GM12878 (cell line): Measurements from ENCODE around the gene IHH.

Experiments
- ESRRA ChIP-seq: IDR thresholded peaks from 2 replicates; pipeline ENCODE4 v1.6.1; 2012; ENCODE audit warnings: mild to moderate bottlenecking, low read length, improper control_type of control experiment
- POLR2A ChIP-seq: IDR thresholded peaks from 2 replicates; pipeline ENCODE4 v1.6.1; 2011; ENCODE audit warnings: low read depth, mild to moderate bottlenecking, low read length
- TF ChIP-seq, protein P1 (sequence below), 3 experiments: IDR thresholded peaks in 2 of 3; conservative IDR thresholded peaks in 1 of 3; 2 replicates each; pipeline ENCODE4 v1.5.1; 2011; ENCODE audit warnings: low read depth in 3 of 3, low read length in 3 of 3, mild to moderate bottlenecking in 3 of 3, control low read depth in 2 of 3, moderate library complexity in 2 of 3, inconsistent platforms in 1 of 3, mixed read lengths in 1 of 3; ENCODE audit not compliant: control insufficient read depth in 2 of 3, insufficient read depth in 1 of 3; ENCODE audit errors: extremely low read depth in 1 of 3
- TF ChIP-seq, protein P2 (sequence below): fragments of 450-650 bp; IDR thresholded peaks from 2 replicates; pipeline ENCODE4 v1.6.1; 2017; ENCODE audit warnings: antibody characterized with exemption, mild to moderate bottlenecking, moderate library complexity
- TF ChIP-seq, protein P3 (sequence below): fragments of 450-650 bp; IDR thresholded peaks from 2 replicates; pipeline ENCODE4 v1.6.1; 2017; ENCODE audit warnings: mild to moderate bottlenecking, low read depth, inconsistent platforms; ENCODE audit not compliant: poor library complexity, severe bottlenecking

DNA sequence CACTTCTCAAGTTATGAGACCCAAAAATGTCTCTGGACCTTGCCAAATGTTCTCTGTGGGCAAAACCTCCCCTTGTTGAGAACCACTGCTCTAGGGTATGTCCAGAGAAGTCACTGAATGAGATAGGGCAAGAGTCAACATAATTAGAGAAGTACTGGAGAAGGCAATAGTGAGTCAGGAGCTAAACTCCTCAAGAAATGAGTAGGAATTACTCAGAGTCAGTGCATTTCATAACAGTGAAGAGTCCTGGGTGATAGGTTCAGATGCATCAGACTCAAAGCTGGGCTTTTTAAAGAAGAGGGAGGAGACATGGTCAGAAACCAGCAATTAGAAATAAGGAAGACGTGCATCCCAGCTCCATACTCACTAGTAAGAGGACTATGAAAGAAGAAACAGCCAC is 38.6 kb upstream of the IHH start:
- TF ChIP-seq, protein P1, sequence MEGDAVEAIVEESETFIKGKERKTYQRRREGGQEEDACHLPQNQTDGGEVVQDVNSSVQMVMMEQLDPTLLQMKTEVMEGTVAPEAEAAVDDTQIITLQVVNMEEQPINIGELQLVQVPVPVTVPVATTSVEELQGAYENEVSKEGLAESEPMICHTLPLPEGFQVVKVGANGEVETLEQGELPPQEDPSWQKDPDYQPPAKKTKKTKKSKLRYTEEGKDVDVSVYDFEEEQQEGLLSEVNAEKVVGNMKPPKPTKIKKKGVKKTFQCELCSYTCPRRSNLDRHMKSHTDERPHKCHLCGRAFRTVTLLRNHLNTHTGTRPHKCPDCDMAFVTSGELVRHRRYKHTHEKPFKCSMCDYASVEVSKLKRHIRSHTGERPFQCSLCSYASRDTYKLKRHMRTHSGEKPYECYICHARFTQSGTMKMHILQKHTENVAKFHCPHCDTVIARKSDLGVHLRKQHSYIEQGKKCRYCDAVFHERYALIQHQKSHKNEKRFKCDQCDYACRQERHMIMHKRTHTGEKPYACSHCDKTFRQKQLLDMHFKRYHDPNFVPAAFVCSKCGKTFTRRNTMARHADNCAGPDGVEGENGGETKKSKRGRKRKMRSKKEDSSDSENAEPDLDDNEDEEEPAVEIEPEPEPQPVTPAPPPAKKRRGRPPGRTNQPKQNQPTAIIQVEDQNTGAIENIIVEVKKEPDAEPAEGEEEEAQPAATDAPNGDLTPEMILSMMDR (IDR thresholded peaks at IDR 0.05 in 2 of 3, conservative IDR thresholded peaks at IDR 0.05 in 1 of 3; ENCODE audit: control insufficient read depth in 2 of 3, extremely low read depth in 1 of 3, insufficient read depth in 1 of 3, low read depth in 3 of 3, low read length in 3 of 3), result no peak
- TF ChIP-seq ESRRA (no peak), POLR2A (no peak)
- TF ChIP-seq, protein P2, sequence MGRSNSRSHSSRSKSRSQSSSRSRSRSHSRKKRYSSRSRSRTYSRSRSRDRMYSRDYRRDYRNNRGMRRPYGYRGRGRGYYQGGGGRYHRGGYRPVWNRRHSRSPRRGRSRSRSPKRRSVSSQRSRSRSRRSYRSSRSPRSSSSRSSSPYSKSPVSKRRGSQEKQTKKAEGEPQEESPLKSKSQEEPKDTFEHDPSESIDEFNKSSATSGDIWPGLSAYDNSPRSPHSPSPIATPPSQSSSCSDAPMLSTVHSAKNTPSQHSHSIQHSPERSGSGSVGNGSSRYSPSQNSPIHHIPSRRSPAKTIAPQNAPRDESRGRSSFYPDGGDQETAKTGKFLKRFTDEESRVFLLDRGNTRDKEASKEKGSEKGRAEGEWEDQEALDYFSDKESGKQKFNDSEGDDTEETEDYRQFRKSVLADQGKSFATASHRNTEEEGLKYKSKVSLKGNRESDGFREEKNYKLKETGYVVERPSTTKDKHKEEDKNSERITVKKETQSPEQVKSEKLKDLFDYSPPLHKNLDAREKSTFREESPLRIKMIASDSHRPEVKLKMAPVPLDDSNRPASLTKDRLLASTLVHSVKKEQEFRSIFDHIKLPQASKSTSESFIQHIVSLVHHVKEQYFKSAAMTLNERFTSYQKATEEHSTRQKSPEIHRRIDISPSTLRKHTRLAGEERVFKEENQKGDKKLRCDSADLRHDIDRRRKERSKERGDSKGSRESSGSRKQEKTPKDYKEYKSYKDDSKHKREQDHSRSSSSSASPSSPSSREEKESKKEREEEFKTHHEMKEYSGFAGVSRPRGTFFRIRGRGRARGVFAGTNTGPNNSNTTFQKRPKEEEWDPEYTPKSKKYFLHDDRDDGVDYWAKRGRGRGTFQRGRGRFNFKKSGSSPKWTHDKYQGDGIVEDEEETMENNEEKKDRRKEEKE, result no peak
- TF ChIP-seq, protein P3, sequence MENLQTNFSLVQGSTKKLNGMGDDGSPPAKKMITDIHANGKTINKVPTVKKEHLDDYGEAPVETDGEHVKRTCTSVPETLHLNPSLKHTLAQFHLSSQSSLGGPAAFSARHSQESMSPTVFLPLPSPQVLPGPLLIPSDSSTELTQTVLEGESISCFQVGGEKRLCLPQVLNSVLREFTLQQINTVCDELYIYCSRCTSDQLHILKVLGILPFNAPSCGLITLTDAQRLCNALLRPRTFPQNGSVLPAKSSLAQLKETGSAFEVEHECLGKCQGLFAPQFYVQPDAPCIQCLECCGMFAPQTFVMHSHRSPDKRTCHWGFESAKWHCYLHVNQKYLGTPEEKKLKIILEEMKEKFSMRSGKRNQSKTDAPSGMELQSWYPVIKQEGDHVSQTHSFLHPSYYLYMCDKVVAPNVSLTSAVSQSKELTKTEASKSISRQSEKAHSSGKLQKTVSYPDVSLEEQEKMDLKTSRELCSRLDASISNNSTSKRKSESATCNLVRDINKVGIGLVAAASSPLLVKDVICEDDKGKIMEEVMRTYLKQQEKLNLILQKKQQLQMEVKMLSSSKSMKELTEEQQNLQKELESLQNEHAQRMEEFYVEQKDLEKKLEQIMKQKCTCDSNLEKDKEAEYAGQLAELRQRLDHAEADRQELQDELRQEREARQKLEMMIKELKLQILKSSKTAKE, result no peak
